HEK293 (cell line): ENCODE measurements around the gene C11orf86.

ENCODE experiments used
- CTCF ChIA-PET: fragments of 350-600 bp; formaldehyde crosslinking; extraction: SDS; loops from one replicate; lab custom pipeline; 2021; ENCODE audit warnings: antibody characterized with exemption; lab: Yijun Ruan, JAX
- POLR2A ChIA-PET: fragments of 300-600 bp; formaldehyde crosslinking; extraction: SDS; loops from one replicate; lab custom pipeline; 2020; ENCODE audit warnings: antibody characterized with exemption, inconsistent platforms; lab: Yijun Ruan, JAX
- H3K27ac ChIP-seq: fragments of 200-500 bp; sonication (Bioruptor generic); 2 replicates; pipeline ENCODE4 v1.5.1; 2014; ENCODE audit warnings: low read depth, low read length, control low read depth, inconsistent platforms; ENCODE audit errors: extremely low read depth
- H3K36me3 ChIP-seq, 2 experiments: fragments of 200-500 bp in 1 of 2; sonication (Bioruptor generic) in 1 of 2; 1 replicate in 1 of 2; 2 replicates in 1 of 2; pipeline ENCODE4 v1.5.1; 2014 to 2017; ENCODE audit warnings: inconsistent platforms in 2 of 2, low read length in 2 of 2; ENCODE audit not compliant: control insufficient read depth in 2 of 2, insufficient read depth in 1 of 2
- H3K4me1 ChIP-seq: fragments of 200-500 bp; sonication (Bioruptor generic); 2 replicates; pipeline ENCODE4 v1.5.1; 2014; ENCODE audit warnings: mild to moderate bottlenecking, low read length, inconsistent platforms; ENCODE audit not compliant: control insufficient read depth, insufficient read depth
- H3K4me3 ChIP-seq: 2 replicates; pipeline ENCODE4 v1.5.1; 2011; ENCODE audit warnings: low read depth, mild to moderate bottlenecking, control low read depth, low read length, moderate library complexity
- H3K9me3 ChIP-seq: fragments of 200-500 bp; sonication (Bioruptor generic); 2 replicates; pipeline ENCODE4 v1.5.1; 2014; ENCODE audit warnings: low read depth, low read length, inconsistent platforms; ENCODE audit not compliant: control insufficient read depth, insufficient read depth
- FEZF1 ChIP-seq: fragments of 450-650 bp; formaldehyde crosslinking; IDR thresholded peaks from 2 replicates; pipeline ENCODE4 v1.5.1; 2016; ENCODE audit warnings: missing biosample characterization, missing genetic modification characterization
- GLI4 ChIP-seq: fragments of 450-650 bp; formaldehyde crosslinking; IDR thresholded peaks from 2 replicates; pipeline ENCODE4 v1.5.1; 2016; ENCODE audit warnings: missing biosample characterization, missing genetic modification characterization
- KLF1 ChIP-seq: fragments of 450-650 bp; formaldehyde crosslinking; IDR thresholded peaks from 2 replicates; pipeline ENCODE4 v1.5.1; 2016; ENCODE audit warnings: missing biosample characterization, missing genetic modification characterization
- KLF7 ChIP-seq: fragments of 450-650 bp; formaldehyde crosslinking; IDR thresholded peaks from 2 replicates; pipeline ENCODE4 v1.5.1; 2016; ENCODE audit warnings: missing biosample characterization, missing genetic modification characterization, borderline replicate concordance
- KLF9 ChIP-seq: fragments of 450-650 bp; formaldehyde crosslinking; IDR thresholded peaks from 2 replicates; pipeline ENCODE4 v1.5.1; 2016; ENCODE audit warnings: missing biosample characterization, missing genetic modification characterization, low read depth
- SETDB1 ChIP-seq: IDR thresholded peaks from one replicate; pipeline ENCODE4 v1.6.1; 2017; ENCODE audit warnings: mild to moderate bottlenecking, low read length, moderate library complexity, mixed read lengths; ENCODE audit not compliant: insufficient read length
- ZBTB8A ChIP-seq: fragments of 450-650 bp; formaldehyde crosslinking; IDR thresholded peaks from 2 replicates; pipeline ENCODE4 v1.5.1; 2016; ENCODE audit warnings: missing biosample characterization, missing genetic modification characterization
- ZNF335 ChIP-seq: fragments of 450-650 bp; formaldehyde crosslinking; conservative IDR thresholded peaks from 2 replicates; pipeline ENCODE4 v1.5.1; 2016; ENCODE audit warnings: missing biosample characterization, missing genetic modification characterization
- ZNF561 ChIP-seq: fragments of 450-650 bp; IDR thresholded peaks from 2 replicates; pipeline ENCODE4 v1.5.1; 2018; ENCODE audit warnings: missing biosample characterization, missing genetic modification characterization, borderline replicate concordance
- ZNF623 ChIP-seq: fragments of 450-650 bp; formaldehyde crosslinking; IDR thresholded peaks from 2 replicates; pipeline ENCODE4 v1.5.1; 2016; ENCODE audit warnings: missing biosample characterization, missing genetic modification characterization
- ZNF629 ChIP-seq: fragments of 450-650 bp; formaldehyde crosslinking; IDR thresholded peaks from 2 replicates; pipeline ENCODE4 v1.5.1; 2017; ENCODE audit warnings: missing biosample characterization, missing genetic modification characterization
- ZNF660 ChIP-seq: fragments of 450-650 bp; IDR thresholded peaks from 2 replicates; pipeline ENCODE4 v1.5.1; 2018; ENCODE audit warnings: missing biosample characterization, mild to moderate bottlenecking, missing genetic modification characterization
- TF ChIP-seq, protein P1 (sequence below): fragments of 450-650 bp; formaldehyde crosslinking; IDR thresholded peaks from 2 replicates; pipeline ENCODE4 v1.5.1; 2016; ENCODE audit warnings: missing biosample characterization, missing genetic modification characterization
- TF ChIP-seq, protein P2 (sequence below): fragments of 450-650 bp; formaldehyde crosslinking; IDR thresholded peaks from 2 replicates; pipeline ENCODE4 v1.5.1; 2017; ENCODE audit warnings: missing biosample characterization, missing genetic modification characterization

Gene C11orf86

DNA sequence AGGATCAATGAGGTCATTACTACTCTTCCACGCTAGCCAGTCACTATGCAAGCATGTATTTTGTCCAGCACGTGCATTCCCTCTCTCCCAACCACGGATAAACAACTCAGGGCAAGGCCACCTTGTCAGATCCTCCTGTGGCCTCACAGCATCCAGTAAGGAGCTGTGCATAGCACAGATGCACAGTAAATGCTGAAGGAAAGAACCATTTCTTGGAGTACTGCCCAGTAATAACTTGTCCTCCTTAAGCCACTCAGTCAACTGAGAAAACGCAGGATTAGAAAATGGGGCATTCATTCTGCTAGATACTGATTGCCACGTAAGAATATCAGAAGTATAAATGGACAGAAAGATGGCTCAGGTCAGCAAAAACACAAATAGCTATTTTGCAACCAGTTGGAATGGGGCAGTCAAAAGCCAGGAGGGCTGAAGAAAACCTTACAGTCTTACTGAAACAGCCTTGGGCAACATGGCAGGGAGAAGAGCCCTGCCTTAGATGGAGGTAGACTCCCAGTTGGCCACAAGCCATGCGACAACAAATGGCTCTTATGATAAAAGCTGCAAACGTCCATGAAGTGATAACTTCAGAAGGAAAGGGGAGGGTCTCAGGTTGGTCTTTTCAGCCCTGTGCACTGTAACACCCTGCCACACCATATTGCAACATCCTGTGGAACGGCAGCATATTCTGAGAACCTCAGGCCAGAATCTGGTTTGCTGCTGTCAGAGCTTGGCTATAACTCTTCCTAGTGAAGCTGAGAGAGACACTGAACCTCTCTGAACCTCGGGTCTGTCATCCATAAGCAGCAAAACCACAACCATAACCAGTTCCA, 39.9 kb upstream of the C11orf86 start:
- no peak overlapping the region for H3K27ac ChIP-seq
- no peak overlapping the region for H3K4me3 ChIP-seq
- ChIA-PET CTCF (interaction anchor here (0.7 to 1.4 kb wide), 2 partner anchors 87 to 492 kb away, joined by 3 to 4 read pairs; partner anchors contain the start of gene SYT12), POLR2A (no interaction called here)
- no peaks in the 10 kb centered on the region for H3K36me3 ChIP-seq
- TF ChIP-seq FEZF1 = 0 out of 2 replicates have a peak, but pooled peaks have one; percentile 9
- no peak for TF ChIP-seq KLF1
- TF ChIP-seq, protein P1, sequence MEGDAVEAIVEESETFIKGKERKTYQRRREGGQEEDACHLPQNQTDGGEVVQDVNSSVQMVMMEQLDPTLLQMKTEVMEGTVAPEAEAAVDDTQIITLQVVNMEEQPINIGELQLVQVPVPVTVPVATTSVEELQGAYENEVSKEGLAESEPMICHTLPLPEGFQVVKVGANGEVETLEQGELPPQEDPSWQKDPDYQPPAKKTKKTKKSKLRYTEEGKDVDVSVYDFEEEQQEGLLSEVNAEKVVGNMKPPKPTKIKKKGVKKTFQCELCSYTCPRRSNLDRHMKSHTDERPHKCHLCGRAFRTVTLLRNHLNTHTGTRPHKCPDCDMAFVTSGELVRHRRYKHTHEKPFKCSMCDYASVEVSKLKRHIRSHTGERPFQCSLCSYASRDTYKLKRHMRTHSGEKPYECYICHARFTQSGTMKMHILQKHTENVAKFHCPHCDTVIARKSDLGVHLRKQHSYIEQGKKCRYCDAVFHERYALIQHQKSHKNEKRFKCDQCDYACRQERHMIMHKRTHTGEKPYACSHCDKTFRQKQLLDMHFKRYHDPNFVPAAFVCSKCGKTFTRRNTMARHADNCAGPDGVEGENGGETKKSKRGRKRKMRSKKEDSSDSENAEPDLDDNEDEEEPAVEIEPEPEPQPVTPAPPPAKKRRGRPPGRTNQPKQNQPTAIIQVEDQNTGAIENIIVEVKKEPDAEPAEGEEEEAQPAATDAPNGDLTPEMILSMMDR (tag by site-specific recombination) = no peak
- H3K9me3 ChIP-seq = no peaks in the 10 kb centered on the region
- no peaks in the 10 kb centered on the region for H3K4me1 ChIP-seq

DNA sequence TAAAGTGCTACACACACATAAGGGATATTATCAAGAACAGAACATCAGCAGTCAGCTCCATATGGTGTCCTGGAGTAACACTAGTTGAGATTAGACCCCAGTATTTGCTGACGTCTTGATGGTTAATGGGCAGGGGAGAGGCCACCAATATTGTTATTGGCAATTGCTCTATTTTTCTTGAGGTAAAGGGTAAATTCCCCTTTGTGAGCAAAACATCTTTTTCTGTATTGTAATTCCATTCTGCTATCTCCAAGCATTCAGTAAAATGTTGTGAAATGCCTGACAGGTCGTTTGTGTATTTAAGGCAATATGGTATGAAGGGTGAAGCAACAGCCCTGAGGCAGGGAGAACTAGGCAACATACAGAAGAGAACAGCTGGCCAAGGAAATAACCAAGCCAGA, 38.8 kb upstream of the C11orf86 start:
- TF ChIP-seq GLI4 (tag by site-specific recombination) (no peak), ZNF623 (tag by site-specific recombination) (peak; percentile 74)
- TF ChIP-seq, protein P2, sequence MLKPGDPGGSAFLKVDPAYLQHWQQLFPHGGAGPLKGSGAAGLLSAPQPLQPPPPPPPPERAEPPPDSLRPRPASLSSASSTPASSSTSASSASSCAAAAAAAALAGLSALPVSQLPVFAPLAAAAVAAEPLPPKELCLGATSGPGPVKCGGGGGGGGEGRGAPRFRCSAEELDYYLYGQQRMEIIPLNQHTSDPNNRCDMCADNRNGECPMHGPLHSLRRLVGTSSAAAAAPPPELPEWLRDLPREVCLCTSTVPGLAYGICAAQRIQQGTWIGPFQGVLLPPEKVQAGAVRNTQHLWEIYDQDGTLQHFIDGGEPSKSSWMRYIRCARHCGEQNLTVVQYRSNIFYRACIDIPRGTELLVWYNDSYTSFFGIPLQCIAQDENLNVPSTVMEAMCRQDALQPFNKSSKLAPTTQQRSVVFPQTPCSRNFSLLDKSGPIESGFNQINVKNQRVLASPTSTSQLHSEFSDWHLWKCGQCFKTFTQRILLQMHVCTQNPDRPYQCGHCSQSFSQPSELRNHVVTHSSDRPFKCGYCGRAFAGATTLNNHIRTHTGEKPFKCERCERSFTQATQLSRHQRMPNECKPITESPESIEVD (tag by site-specific recombination) = 0 out of 2 replicates have a peak, but pooled peaks have one; percentile 18
- POLR2A ChIA-PET = no interaction called here
- Histone ChIP-seq H3K27ac (no peak overlapping the region), H3K9me3 (no peaks in the 10 kb centered on the region), H3K4me1 (no peaks in the 10 kb centered on the region), H3K4me3 (no peak overlapping the region), H3K36me3 (no peaks in the 10 kb centered on the region)
- CTCF ChIA-PET = interaction anchor here (1.4 kb wide), 1 partner anchor 86 kb away, joined by 4 read pairs; the partner anchor contains the start of gene SYT12

DNA sequence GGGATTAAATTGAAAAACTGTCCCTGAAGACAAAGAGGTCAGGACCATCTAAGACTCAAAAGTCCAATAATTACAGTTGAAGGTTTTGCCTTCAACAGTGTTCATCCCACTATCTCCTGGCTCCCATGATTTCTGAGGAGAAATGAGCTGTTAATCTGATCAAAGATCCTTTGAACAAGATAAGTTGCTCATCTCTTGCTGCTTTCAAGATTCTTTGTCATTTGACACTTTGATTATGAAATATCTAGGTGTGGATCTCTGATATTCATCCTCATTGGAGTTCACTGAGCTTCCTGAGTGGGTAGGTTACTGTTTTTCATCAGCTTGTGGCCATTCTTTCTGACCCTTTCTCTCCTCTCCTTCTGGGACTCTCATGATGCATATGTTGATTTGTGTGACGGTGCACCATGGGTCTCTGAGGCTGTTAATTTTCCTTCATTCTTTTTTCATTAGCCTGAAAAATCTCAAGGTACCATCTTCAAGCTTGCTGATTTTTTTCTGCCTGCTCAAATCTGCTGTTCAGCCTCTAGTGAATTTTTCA, 37.8 kb upstream of the C11orf86 start:
- Histone ChIP-seq H3K27ac (no peak overlapping the region), H3K36me3 (no peaks in the 10 kb centered on the region)
- POLR2A ChIA-PET = interaction anchor here (0.6 kb wide), 1 partner anchor 15 kb away, joined by 4 read pairs; no protein-coding TSS in a partner anchor
- CTCF ChIA-PET = interaction anchor here (1.2 kb wide), 1 partner anchor 55 kb away, joined by 3 read pairs; no protein-coding TSS in a partner anchor
- TF ChIP-seq ZNF629 (tag by site-specific recombination) (no peak), SETDB1 (peak; percentile 66)
- TF ChIP-seq, all 188 proteins: peak for 1
- H3K4me3 ChIP-seq = no peak overlapping the region
- no peaks in the 10 kb centered on the region for H3K4me1 ChIP-seq
- H3K9me3 ChIP-seq = no peaks in the 10 kb centered on the region

DNA sequence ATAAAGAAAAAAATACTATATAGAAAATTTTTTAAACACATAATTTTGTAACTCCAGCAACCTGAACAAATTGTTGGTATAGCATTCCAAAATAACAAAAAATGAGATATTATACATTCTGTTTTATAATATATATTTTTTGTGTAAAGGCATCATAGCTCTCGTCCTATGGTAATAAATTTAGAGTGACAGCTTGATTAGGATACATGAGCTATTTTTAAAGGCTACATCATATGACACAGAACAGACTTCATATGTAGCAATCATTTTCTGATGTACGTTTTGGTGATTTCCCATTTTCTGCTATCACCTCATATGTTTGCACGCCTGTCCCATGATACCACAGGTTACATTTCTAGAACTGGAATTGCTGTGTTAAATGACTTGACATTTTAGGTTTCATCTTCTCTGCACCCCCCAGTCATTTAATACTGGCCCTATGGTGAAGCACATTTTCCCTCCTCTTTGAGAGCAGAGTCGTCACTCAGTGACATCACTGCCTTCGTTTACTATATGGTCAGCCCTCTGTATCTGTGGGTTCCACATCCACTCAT, 36.4 kb upstream of the C11orf86 start:
- Histone ChIP-seq H3K36me3 (no peaks in the 10 kb centered on the region), H3K27ac (no peak overlapping the region), H3K4me3 (no peak overlapping the region), H3K4me1 (no peaks in the 10 kb centered on the region), H3K9me3 (no peaks in the 10 kb centered on the region)
- ChIA-PET POLR2A (interaction anchor here (0.6 kb wide), 1 partner anchor 331 kb away, joined by 4 read pairs; no protein-coding TSS in a partner anchor), CTCF (no interaction called here)
- TF ChIP-seq KLF9 (tag by site-specific recombination) = no peak
- no peak for TF ChIP-seq ZNF561 (tag by site-specific recombination)
- TF ChIP-seq ZNF335 (tag by site-specific recombination) = no peak
- no peak for TF ChIP-seq KLF7 (tag by site-specific recombination)
- TF ChIP-seq ZBTB8A (tag by site-specific recombination) = no peak
- no peak for TF ChIP-seq KLF1
- TF ChIP-seq ZNF660 (tag by site-specific recombination) = no peak
